Measurements from ENCODE around the gene RAB3GAP2.
"Not testable (repeated sequence)": the region's sequence is repeated elsewhere in the genome, so short reads cannot be mapped to it uniquely, and the experiment has no call there.

RAB3GAP2 gene

GRCh38 chr1:220139966-220140365, 132.3 kb downstream of the RAB3GAP2 start:
- DNase-seq (ENCODE audit: low spot score) = no peak

GRCh38 chr1:220137019-220137786, 135.1 kb downstream of the RAB3GAP2 start:
- no peak for DNase-seq (ENCODE audit: low spot score)

GRCh38 chr1:220135755-220136154, 136.5 kb downstream of the RAB3GAP2 start:
- no peak for DNase-seq (ENCODE audit: low spot score)

- DNase-seq (ENCODE audit: low spot score) = no peak
Observed at GRCh38 chr1:220129479-220130210, 142.6 kb downstream of the RAB3GAP2 start.

- no peak for DNase-seq (ENCODE audit: low spot score)
Observed at GRCh38 chr1:220127076-220127475, 145.2 kb downstream of the RAB3GAP2 start.

- no peak for DNase-seq (ENCODE audit: low spot score)
Observed at GRCh38 chr1:220124542-220124941, 147.7 kb downstream of the RAB3GAP2 start.

- no peak for DNase-seq (ENCODE audit: low spot score)
Observed at GRCh38 chr1:220123889-220124288, 148.4 kb downstream of the RAB3GAP2 start.

- DNase-seq (ENCODE audit: low spot score) = no peak
Observed at GRCh38 chr1:220123066-220123465, 149.2 kb downstream of the RAB3GAP2 start.

- no peak for DNase-seq (ENCODE audit: low spot score)
Observed at GRCh38 chr1:220121791-220122530, 150.3 kb downstream of the RAB3GAP2 start.

GRCh38 chr1:220119043-220119512, 153.2 kb downstream of the RAB3GAP2 start:
- no peak for DNase-seq (ENCODE audit: low spot score)

GRCh38 chr1:220113136-220113695, 159.0 kb downstream of the RAB3GAP2 start:
- peak; percentile 59 for DNase-seq (ENCODE audit: low spot score)

GRCh38 chr1:220112600-220112999, 159.7 kb downstream of the RAB3GAP2 start:
- not testable (repeated sequence) for DNase-seq (ENCODE audit: low spot score)

GRCh38 chr1:220110473-220110872, 161.8 kb downstream of the RAB3GAP2 start:
- DNase-seq (ENCODE audit: low spot score) = not testable (repeated sequence)

GRCh38 chr1:220099826-220100225, 172.4 kb downstream of the RAB3GAP2 start:
- DNase-seq (ENCODE audit: low spot score) = no peak
